Transverse colon (tissue), 4 donors: ENCODE measurements around the gene SAMM50. TPM values are rescaled to one million over a fixed set of nuclear protein-coding genes. Genes with fewer than 3 reads are reported as not detected.

Experiments
- DNase-seq: peaks from one replicate; pipeline ENCODE4 v3.0.0-alpha.2; 2019
- H3K27ac ChIP-seq, 4 donors: fragments of 200-600 bp; sonication (generic); 2 replicates each; pipeline ENCODE4 v1.5.1; 2016 to 2018; ENCODE audit warnings: inconsistent platforms in 4 of 4
- H3K27me3 ChIP-seq: fragments of 200-600 bp; sonication (generic); 2 replicates; pipeline ENCODE4 v1.5.1; 2017; ENCODE audit warnings: inconsistent platforms
- H3K36me3 ChIP-seq, 4 donors: fragments of 200-600 bp; sonication (generic); 2 replicates each; pipeline ENCODE4 v1.5.1; 2017 to 2019; ENCODE audit warnings: inconsistent platforms in 4 of 4
- H3K4me1 ChIP-seq, 4 donors: fragments of 200-600 bp; sonication (generic); 2 replicates each; pipeline ENCODE4 v1.5.1; 2017 to 2020; ENCODE audit warnings: inconsistent platforms in 4 of 4
- H3K4me3 ChIP-seq, 4 donors: fragments of 200-600 bp; sonication (generic); 1 replicate in 1 of 4; 2 replicates in 3 of 4; pipeline versions ENCODE4 v1.5.1 to v1.6.1; 2017 to 2019; ENCODE audit warnings: inconsistent platforms in 4 of 4
- H3K9me3 ChIP-seq, 2 donors: fragments of 200-600 bp; sonication (generic); 2 replicates each; pipeline ENCODE4 v1.5.1; 2017 to 2019; ENCODE audit warnings: inconsistent platforms in 2 of 2
- CTCF ChIP-seq, 5 experiments: fragments of 200-600 bp in 3 of 5; fragments of 450-650 bp in 2 of 5; sonication (generic) in 3 of 5; IDR thresholded peaks; 1 replicate in 2 of 5; 2 replicates in 3 of 5; pipeline ENCODE4 v1.5.1; 2016 to 2017; ENCODE audit warnings: antibody characterized with exemption in 5 of 5, inconsistent platforms in 3 of 5, mild to moderate bottlenecking in 2 of 5, moderate library complexity in 1 of 5
- EP300 ChIP-seq: sonication (generic); formaldehyde crosslinking; IDR thresholded peaks from one replicate; pipeline ENCODE4 v1.6.1; 2017; ENCODE audit warnings: antibody characterized with exemption, low read depth
- POLR2A ChIP-seq: fragments of 450-650 bp; IDR thresholded peaks from one replicate; pipeline ENCODE4 v1.6.1; 2016; ENCODE audit warnings: antibody characterized with exemption, mild to moderate bottlenecking, moderate library complexity
- POLR2AphosphoS5 ChIP-seq, 3 donors: sonication (generic); formaldehyde crosslinking; IDR thresholded peaks; one replicate each; pipeline ENCODE4 v1.6.1; 2016; ENCODE audit warnings: antibody characterized with exemption in 3 of 3
- WGBS, 2 donors: methylation state at CpG; one replicate each; pipeline ENCODE4 v1.1.5; 2018; ENCODE audit warnings: low coverage in 1 of 2; 5-methylcytosine and 5-hydroxymethylcytosine counted together
- in situ Hi-C, 4 donors: fragments of 200-750 bp; cut with MboI; loops; one replicate each; pipeline versions ENCODE4 v1.15.0 to v1.15.1; 2017; ENCODE audit warnings: low sequenced_read_pairs in 3 of 4, low pct_ligation_motif_present in 1 of 4, low pct_unique_long_range_greater_than_20kb in 1 of 4
- intact Hi-C: fragments of 100-400 bp; cut with DNase I; formaldehyde crosslinking; loops from one replicate; pipeline ENCODE4 v1.15.1; 2023; ENCODE audit warnings: low total_unique reads
- total RNA-seq, 4 donors: library from RNA; depleted of rRNA; stranded (reverse); fragments of >200 nt; gene quantifications; one replicate each; pipeline ENCODE4 v1.1.0, GENCODE V29; 2016

SAMM50 gene
- total RNA-seq, 4 donors from 2014 or later: 9.0 to 82.6 (median 33.3) TPM

- no peak overlapping the region for H3K27ac ChIP-seq
- no peak overlapping the region for H3K4me3 ChIP-seq
- in situ Hi-C loops: loop anchor here (5.0 to 10.0 kb wide), 4 partner anchors 92 to 642 kb away; no protein-coding TSS in a partner anchor
- intact Hi-C loops: loop anchor here (5.0 kb wide), 2 partner anchors 89 to 634 kb away; no protein-coding TSS in a partner anchor
- H3K9me3 ChIP-seq: no peaks in the 10 kb centered on the region
- H3K36me3 ChIP-seq: peaks cover 0 to 36% (median 19%) of the 10 kb centered on the region in 4 donors
- WGBS, 2 donors: 28 to 31% methylated on average over 4 to 20 of the region's 20 CpGs
- DNase-seq: peak; percentile 51
- peaks cover 3 to 4% (median 4%) of the 10 kb centered on the region in 4 donors for H3K4me1 ChIP-seq
- H3K27me3 ChIP-seq: no peaks in the 10 kb centered on the region
- no peak for TF ChIP-seq POLR2A
- TF ChIP-seq CTCF (IDR thresholded peaks at IDR 0.05): peak; percentile 87 to 98 (median 95)
Observed at GRCh38 chr22:43993072-43993760, 38.0 kb downstream of the SAMM50 start.

- WGBS, 2 donors: 91% methylated on average over 11 of the region's 11 CpGs; no CpG with 5 or more reads in 1 of the 2 donors
- Histone ChIP-seq H3K9me3 (no peaks in the 10 kb centered on the region), H3K36me3 (peaks cover 0 to 31% (median 16%) of the 10 kb centered on the region in 4 donors), H3K27ac (no peak overlapping the region), H3K4me3 (no peak overlapping the region), H3K4me1 (peaks cover 3 to 4% (median 4%) of the 10 kb centered on the region in 4 donors), H3K27me3 (no peaks in the 10 kb centered on the region)
- DNase-seq: no peak
- TF ChIP-seq CTCF (IDR thresholded peaks at IDR 0.05) (no peak), POLR2A (no peak), POLR2AphosphoS5 (IDR thresholded peaks at IDR 0.05) (no peak), EP300 (no peak)
- in situ Hi-C loops (loop anchor here (5.0 to 10.0 kb wide), 4 partner anchors 91 to 641 kb away; no protein-coding TSS in a partner anchor), intact Hi-C loops (loop anchor here (5.0 kb wide), 2 partner anchors 88 to 633 kb away; no protein-coding TSS in a partner anchor)
Observed at GRCh38 chr22:43994006-43994405, 38.8 kb downstream of the SAMM50 start.

DNA sequence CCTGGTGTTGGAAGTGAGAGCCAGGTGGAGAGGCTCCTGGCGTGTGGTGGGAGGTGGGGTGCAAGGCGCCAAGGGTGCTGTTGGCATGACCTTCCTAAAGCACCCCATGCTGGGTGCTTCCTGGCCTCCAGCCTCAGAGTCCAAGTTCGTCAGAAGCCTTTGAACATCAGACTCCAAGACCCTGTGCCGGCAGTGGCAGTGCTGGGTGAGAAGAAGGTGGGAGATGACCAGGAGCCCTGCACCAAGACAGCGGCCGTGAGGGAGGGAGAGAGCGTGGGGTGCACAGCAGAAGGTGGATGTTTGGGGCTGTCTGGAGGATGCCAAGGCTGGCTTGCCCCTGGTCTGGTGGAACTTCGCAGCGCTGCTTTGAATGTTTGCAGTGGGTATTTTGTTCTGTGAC lies 39.2 kb downstream of the SAMM50 start:
- in situ Hi-C loops (loop anchor here (5.0 to 10.0 kb wide), 4 partner anchors 90 to 640 kb away; no protein-coding TSS in a partner anchor), intact Hi-C loops (loop anchor here (5.0 kb wide), 2 partner anchors 88 to 633 kb away; no protein-coding TSS in a partner anchor)
- H3K4me3 ChIP-seq: no peak overlapping the region
- no peak overlapping the region for H3K27ac ChIP-seq
- H3K36me3 ChIP-seq: peaks cover 0 to 27% (median 14%) of the 10 kb centered on the region in 4 donors
- no peak for DNase-seq
- H3K9me3 ChIP-seq: no peaks in the 10 kb centered on the region
- no peaks in the 10 kb centered on the region for H3K27me3 ChIP-seq
- WGBS, 2 donors: 91 to 100% methylated on average over 1 to 9 of the region's 9 CpGs
- TF ChIP-seq CTCF (IDR thresholded peaks at IDR 0.05) (no peak), EP300 (no peak), POLR2AphosphoS5 (IDR thresholded peaks at IDR 0.05) (no peak), POLR2A (no peak)
- H3K4me1 ChIP-seq: peaks cover 3 to 4% (median 4%) of the 10 kb centered on the region in 4 donors

DNA sequence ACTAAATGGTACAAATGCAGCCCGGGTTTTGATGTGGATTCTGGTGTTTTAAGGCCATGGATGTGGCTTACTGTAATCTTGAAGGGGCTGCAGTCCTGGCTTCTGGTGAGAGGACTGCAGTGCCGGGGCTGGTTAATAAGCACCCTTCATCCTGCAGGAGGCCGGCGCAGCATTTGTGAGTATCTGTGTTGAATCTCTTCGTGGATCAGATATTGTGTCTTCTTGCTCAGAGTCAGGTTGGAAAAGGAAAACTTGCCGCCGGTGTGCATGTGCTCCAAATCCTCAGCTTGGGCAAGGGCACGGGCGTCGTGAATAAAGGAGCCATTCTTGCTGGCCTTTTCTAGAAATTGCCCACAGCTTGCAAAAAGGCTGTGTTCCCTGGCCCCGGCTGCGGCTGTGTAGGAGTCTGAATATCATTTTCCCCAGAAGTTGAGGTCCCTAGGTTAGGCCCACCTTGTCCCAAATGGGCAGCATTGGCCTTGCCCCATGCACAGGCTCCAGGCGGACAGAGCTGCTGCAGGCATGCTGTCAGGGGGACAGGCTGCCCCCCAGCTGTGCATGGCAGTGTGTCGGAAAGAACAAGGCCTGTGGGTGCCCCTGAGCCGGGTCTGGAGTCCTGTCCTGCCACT lies 39.9 kb downstream of the SAMM50 start:
- H3K9me3 ChIP-seq: no peaks in the 10 kb centered on the region
- H3K36me3 ChIP-seq: peaks cover 0 to 21% (median 10%) of the 10 kb centered on the region in 4 donors
- no peak overlapping the region for H3K4me3 ChIP-seq
- DNase-seq: no peak
- WGBS, 2 donors: 96% methylated on average over 14 of the region's 15 CpGs; no CpG with 5 or more reads in 1 of the 2 donors
- TF ChIP-seq POLR2A (no peak), EP300 (no peak), CTCF (IDR thresholded peaks at IDR 0.05) (no peak), POLR2AphosphoS5 (IDR thresholded peaks at IDR 0.05) (no peak)
- H3K4me1 ChIP-seq: peaks cover 3 to 4% (median 4%) of the 10 kb centered on the region in 4 donors
- H3K27me3 ChIP-seq: no peaks in the 10 kb centered on the region
- in situ Hi-C loops: loop anchor here (5.0 to 10.0 kb wide), 4 partner anchors 90 to 640 kb away; no protein-coding TSS in a partner anchor
- no peak overlapping the region for H3K27ac ChIP-seq
- intact Hi-C loops: no loop called here
